Uterus (tissue), 4 donors: ENCODE measurements around the gene PLCZ1. TPM values are rescaled to one million over a fixed set of nuclear protein-coding genes. Genes with fewer than 3 reads are reported as not detected.

Experiments used
- DNase-seq, 2 donors: peaks; one replicate each; pipeline ENCODE4 v3.0.0-alpha.2; 2019 to 2020
- H3K27ac ChIP-seq, 2 donors: fragments of 200-600 bp; sonication (generic); 1 replicate in 1 of 2; 2 replicates in 1 of 2; pipeline ENCODE4 v1.5.1; 2016 to 2018
- H3K27me3 ChIP-seq, 2 donors: fragments of 200-600 bp; sonication (generic); one replicate each; pipeline ENCODE4 v1.5.1; 2018 to 2019; ENCODE audit warnings: control low read depth in 1 of 2
- H3K36me3 ChIP-seq, 2 donors: fragments of 200-600 bp; sonication (generic); one replicate each; pipeline ENCODE4 v1.5.1; 2019; ENCODE audit warnings: control low read depth in 1 of 2
- H3K4me1 ChIP-seq, 2 donors: fragments of 200-600 bp; sonication (generic); one replicate each; pipeline ENCODE4 v1.5.1; 2018 to 2019; ENCODE audit warnings: control low read depth in 1 of 2
- H3K4me3 ChIP-seq, 2 donors: fragments of 200-600 bp; sonication (generic); 1 replicate in 1 of 2; 2 replicates in 1 of 2; pipeline ENCODE4 v1.5.1; 2018 to 2019; ENCODE audit warnings: mild to moderate bottlenecking in 1 of 2
- H3K9me3 ChIP-seq, 2 donors: fragments of 200-600 bp; sonication (generic); one replicate each; pipeline ENCODE4 v1.5.1; 2019; ENCODE audit warnings: control low read depth in 1 of 2
- POLR2A ChIP-seq, 2 donors: fragments of 450-650 bp; IDR thresholded peaks; one replicate each; pipeline ENCODE4 v1.6.1; 2016; ENCODE audit warnings: antibody characterized with exemption in 2 of 2, mild to moderate bottlenecking in 1 of 2, moderate library complexity in 1 of 2
- intact Hi-C: fragments of 100-400 bp; cut with DNase I; formaldehyde crosslinking; loops from one replicate; pipeline ENCODE4 v1.15.1; 2023; ENCODE audit warnings: low total_unique reads
- total RNA-seq, 4 donors: library from RNA; depleted of rRNA in 3 of 4; stranded (reverse); fragments of >200 nt in 3 of 4; gene quantifications; one replicate each; pipeline versions ENCODE4 v1.1.0 to v1.2.4, GENCODE V29; 2014 to 2023
- TF ChIP-seq, protein P1 (sequence below), 4 experiments: fragments of 200-600 bp in 2 of 4; fragments of 450-650 bp in 2 of 4; sonication (generic) in 2 of 4; IDR thresholded peaks; one replicate each; pipeline ENCODE4 v1.5.1; 2016 to 2019; ENCODE audit warnings: antibody characterized with exemption in 4 of 4, mild to moderate bottlenecking in 2 of 4, moderate library complexity in 1 of 4
- donor health status: DM: yes; HTN: yes; CAD: no.

PLCZ1 gene
- total RNA-seq, 4 donors from 2014 or later = not detected

DNA sequence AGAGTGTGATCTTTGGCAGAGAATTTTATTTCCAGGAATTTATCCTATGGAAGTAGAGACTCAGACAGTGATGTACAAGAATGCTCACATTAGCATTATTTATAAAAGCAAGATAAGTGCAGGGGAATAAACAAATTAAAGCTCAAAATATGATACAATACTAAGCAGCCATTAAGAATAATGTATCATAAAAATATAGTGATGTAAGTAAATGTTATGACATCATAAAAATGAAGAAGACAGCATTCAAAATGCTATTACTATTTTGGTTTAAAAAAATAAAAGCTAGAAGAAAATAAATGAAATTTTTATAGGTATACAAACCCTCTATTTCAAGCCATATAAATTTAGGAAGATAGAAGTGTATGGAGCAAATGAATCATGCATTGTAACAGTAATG, 17.1 kb downstream of the PLCZ1 start:
- Histone ChIP-seq H3K4me3 (no peak overlapping the region), H3K4me1 (no peaks in the 10 kb centered on the region), H3K36me3 (no peaks in the 10 kb centered on the region), H3K27me3 (no peaks in the 10 kb centered on the region), H3K27ac (no peak overlapping the region), H3K9me3 (no peaks in the 10 kb centered on the region)
- DNase-seq = no peak
- intact Hi-C loops = no loop called here
- TF ChIP-seq POLR2A (IDR thresholded peaks at IDR 0.05) = no peak
- TF ChIP-seq, protein P1, sequence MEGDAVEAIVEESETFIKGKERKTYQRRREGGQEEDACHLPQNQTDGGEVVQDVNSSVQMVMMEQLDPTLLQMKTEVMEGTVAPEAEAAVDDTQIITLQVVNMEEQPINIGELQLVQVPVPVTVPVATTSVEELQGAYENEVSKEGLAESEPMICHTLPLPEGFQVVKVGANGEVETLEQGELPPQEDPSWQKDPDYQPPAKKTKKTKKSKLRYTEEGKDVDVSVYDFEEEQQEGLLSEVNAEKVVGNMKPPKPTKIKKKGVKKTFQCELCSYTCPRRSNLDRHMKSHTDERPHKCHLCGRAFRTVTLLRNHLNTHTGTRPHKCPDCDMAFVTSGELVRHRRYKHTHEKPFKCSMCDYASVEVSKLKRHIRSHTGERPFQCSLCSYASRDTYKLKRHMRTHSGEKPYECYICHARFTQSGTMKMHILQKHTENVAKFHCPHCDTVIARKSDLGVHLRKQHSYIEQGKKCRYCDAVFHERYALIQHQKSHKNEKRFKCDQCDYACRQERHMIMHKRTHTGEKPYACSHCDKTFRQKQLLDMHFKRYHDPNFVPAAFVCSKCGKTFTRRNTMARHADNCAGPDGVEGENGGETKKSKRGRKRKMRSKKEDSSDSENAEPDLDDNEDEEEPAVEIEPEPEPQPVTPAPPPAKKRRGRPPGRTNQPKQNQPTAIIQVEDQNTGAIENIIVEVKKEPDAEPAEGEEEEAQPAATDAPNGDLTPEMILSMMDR (IDR thresholded peaks at IDR 0.05) = no peak

GRCh38 chr12:18719922-18720510, 17.8 kb downstream of the PLCZ1 start:
- H3K4me3 ChIP-seq = no peak overlapping the region
- no peaks in the 10 kb centered on the region for H3K4me1 ChIP-seq
- H3K36me3 ChIP-seq = no peaks in the 10 kb centered on the region
- no peak overlapping the region for H3K27ac ChIP-seq
- no peak for TF ChIP-seq POLR2A (IDR thresholded peaks at IDR 0.05)
- TF ChIP-seq, protein P1 (IDR thresholded peaks at IDR 0.05) = no peak
- no peak for DNase-seq
- intact Hi-C loops = no loop called here
- no peaks in the 10 kb centered on the region for H3K27me3 ChIP-seq
- no peaks in the 10 kb centered on the region for H3K9me3 ChIP-seq

- no peak for DNase-seq
- intact Hi-C loops = no loop called here
- Histone ChIP-seq H3K4me3 (no peak overlapping the region), H3K27me3 (no peaks in the 10 kb centered on the region), H3K9me3 (no peaks in the 10 kb centered on the region), H3K36me3 (no peaks in the 10 kb centered on the region), H3K4me1 (no peaks in the 10 kb centered on the region), H3K27ac (no peak overlapping the region)
- TF ChIP-seq, protein P1 (IDR thresholded peaks at IDR 0.05) = no peak
- TF ChIP-seq POLR2A (IDR thresholded peaks at IDR 0.05) = no peak
Measured at GRCh38 chr12:18718462-18718861, 19.4 kb downstream of the PLCZ1 start.

DNA sequence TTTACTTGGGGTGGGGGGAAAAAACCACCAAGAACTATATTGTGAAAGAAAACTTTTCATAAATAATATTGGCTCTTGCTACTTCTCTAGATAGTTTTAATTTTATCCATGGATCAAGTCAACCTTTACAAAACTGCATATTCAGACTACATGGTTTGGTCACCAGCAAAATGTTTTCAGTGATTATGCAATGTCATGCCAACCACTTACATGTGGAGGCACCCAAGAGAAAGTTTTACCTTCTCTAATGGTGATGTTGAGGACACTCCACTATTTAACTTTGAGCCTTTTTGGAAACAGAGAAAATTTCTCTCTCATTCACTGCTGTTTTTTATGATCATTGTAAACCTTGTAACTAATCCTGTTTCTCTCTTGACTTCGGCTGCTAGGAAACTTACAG, 21.6 kb downstream of the PLCZ1 start:
- H3K4me3 ChIP-seq = no peak overlapping the region
- H3K36me3 ChIP-seq = no peaks in the 10 kb centered on the region
- TF ChIP-seq, protein P1 (IDR thresholded peaks at IDR 0.05) = no peak
- no peak for TF ChIP-seq POLR2A (IDR thresholded peaks at IDR 0.05)
- no peaks in the 10 kb centered on the region for H3K9me3 ChIP-seq
- intact Hi-C loops = no loop called here
- H3K27ac ChIP-seq = no peak overlapping the region
- H3K27me3 ChIP-seq = no peaks in the 10 kb centered on the region
- no peaks in the 10 kb centered on the region for H3K4me1 ChIP-seq
- DNase-seq = no peak

DNA sequence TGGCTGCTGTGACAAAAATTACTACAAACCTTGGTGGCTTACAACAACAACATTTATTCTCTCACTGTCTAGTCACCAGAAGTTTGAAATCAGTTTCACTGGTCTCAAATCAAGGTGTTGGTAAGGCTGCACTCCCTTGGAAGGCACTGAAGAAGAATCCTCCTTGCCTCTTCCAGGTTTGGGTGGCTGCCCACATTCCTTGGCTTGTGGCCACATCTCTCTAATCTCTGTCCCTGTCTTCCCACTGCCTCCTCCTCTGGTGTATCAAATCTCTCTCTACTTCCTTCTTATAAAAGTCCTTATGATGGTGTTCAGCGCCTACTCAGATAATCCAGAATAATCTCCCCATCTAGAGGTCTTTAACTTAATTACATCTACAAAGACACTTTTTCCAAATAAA, 31.0 kb downstream of the PLCZ1 start:
- Histone ChIP-seq H3K27ac (no peak overlapping the region), H3K36me3 (no peaks in the 10 kb centered on the region), H3K27me3 (no peaks in the 10 kb centered on the region), H3K4me3 (no peak overlapping the region), H3K4me1 (no peaks in the 10 kb centered on the region), H3K9me3 (no peaks in the 10 kb centered on the region)
- intact Hi-C loops = no loop called here
- TF ChIP-seq, protein P1 (IDR thresholded peaks at IDR 0.05) = no peak
- no peak for TF ChIP-seq POLR2A (IDR thresholded peaks at IDR 0.05)
- DNase-seq = no peak
